Measurements from ENCODE around the gene LYPD3. TPM values are rescaled to one million over a fixed set of nuclear protein-coding genes. Genes with fewer than 3 reads are reported as not detected.
"Not testable (repeated sequence)": the region's sequence is repeated elsewhere in the genome, so short reads cannot be mapped to it uniquely, and the experiment has no call there.

LYPD3 gene
- total RNA-seq, 1 experiment from 2014 or later = 1.8 TPM

DNA sequence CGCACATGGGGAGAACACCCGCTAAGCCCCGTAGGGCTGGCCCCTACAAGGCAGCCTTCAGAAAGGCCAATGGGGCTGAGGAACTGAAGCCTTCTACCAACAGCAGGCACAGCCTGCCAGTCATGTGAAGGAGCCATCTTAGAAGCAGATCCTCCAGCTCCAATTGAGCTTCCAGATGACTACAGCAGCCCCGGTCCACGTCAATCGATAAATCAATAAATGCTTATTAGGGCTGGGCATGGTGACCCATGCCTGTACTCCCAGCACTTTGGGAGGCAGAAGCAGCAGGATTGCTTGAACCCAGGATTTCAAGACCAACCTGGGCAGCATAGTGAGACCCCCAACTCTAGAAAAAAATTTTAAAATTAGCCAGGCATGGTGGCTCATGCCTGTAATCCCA, 27.7 kb downstream of the LYPD3 start:
- Histone ChIP-seq H3K4ac (ENCODE audit: low read depth, low read length) (no peak overlapping the region), H2BK12ac (ENCODE audit: insufficient read length, low read depth, low read length) (no peak overlapping the region), H2AK5ac (ENCODE audit: insufficient read length, low read length) (no peak overlapping the region), H3K4me1 (ENCODE audit: insufficient read depth, low read length) (no peaks in the 10 kb centered on the region), H3K9me3 (ENCODE audit: control insufficient read depth, low read depth, low read length) (no peaks in the 10 kb centered on the region), H2BK15ac (ENCODE audit: low read depth, low read length) (no peak overlapping the region), H3K23me2 (ENCODE audit: insufficient read length, low read depth, low read length, poor library complexity, severe bottlenecking) (no peaks in the 10 kb centered on the region), H3K79me2 (ENCODE audit: insufficient read depth, low read length) (no peaks in the 10 kb centered on the region), H3K27ac (ENCODE audit: insufficient read length, low read depth, low read length) (no peak overlapping the region), H3T11ph (ENCODE audit: low read length) (no peak overlapping the region), H3K79me1 (ENCODE audit: insufficient read depth, low read depth, low read length, poor library complexity, severe bottlenecking) (no peaks in the 10 kb centered on the region), H2BK5ac (ENCODE audit: insufficient read length, low read length) (no peak overlapping the region), H4K20me1 (ENCODE audit: control insufficient read depth, insufficient read depth, insufficient read length) (no peaks in the 10 kb centered on the region), H3K23ac (ENCODE audit: insufficient read length, low read depth, low read length) (no peak overlapping the region), H3K27me3 (ENCODE audit: insufficient read depth, low read length) (no peaks in the 10 kb centered on the region), H2BK20ac (ENCODE audit: low read depth, low read length, poor library complexity, severe bottlenecking) (no peak overlapping the region), H2BK120ac (ENCODE audit: low read depth, low read length, poor library complexity, severe bottlenecking) (no peak overlapping the region), H3K4me2 (ENCODE audit: insufficient read depth, insufficient read length, low read length) (no peak overlapping the region), H4K8ac (replicated peaks; ENCODE audit: insufficient read length, low read depth, low read length) (no peak overlapping the region), H3K14ac (ENCODE audit: insufficient read depth, low read length) (no peak overlapping the region; the same call in 1 of the 2 replicates), H4K5ac (ENCODE audit: insufficient read length, low read depth, low read length) (no peak overlapping the region), H4K91ac (ENCODE audit: insufficient read length, low read depth, low read length) (no peak overlapping the region), H2AFZ (ENCODE audit: low read length) (no peak overlapping the region), H3K18ac (ENCODE audit: insufficient read length, low read depth, low read length) (no peak overlapping the region), H3K56ac (ENCODE audit: insufficient read length, low read depth, low read length) (no peak overlapping the region), H3K9ac (ENCODE audit: extremely low read depth, insufficient read length, low read length) (no peak overlapping the region)
- H3K27me3 Mint-ChIP-seq (ENCODE audit: low read depth) = peaks cover 8% of the 10 kb centered on the region
- peaks cover 5 to 6% of the 10 kb centered on the region in 2 experiments for H3K4me1 Mint-ChIP-seq
- H3K27ac Mint-ChIP-seq = no peak overlapping the region; a peak in 1 of 7 replicates
- H3K4me3 Mint-ChIP-seq = no peak overlapping the region
- WGBS (ENCODE audit: extremely low coverage, insufficient read length, low lambda C conversion rate) = no CpG with 5 or more reads among the region's 6 CpGs
- TF ChIP-seq, protein P1, sequence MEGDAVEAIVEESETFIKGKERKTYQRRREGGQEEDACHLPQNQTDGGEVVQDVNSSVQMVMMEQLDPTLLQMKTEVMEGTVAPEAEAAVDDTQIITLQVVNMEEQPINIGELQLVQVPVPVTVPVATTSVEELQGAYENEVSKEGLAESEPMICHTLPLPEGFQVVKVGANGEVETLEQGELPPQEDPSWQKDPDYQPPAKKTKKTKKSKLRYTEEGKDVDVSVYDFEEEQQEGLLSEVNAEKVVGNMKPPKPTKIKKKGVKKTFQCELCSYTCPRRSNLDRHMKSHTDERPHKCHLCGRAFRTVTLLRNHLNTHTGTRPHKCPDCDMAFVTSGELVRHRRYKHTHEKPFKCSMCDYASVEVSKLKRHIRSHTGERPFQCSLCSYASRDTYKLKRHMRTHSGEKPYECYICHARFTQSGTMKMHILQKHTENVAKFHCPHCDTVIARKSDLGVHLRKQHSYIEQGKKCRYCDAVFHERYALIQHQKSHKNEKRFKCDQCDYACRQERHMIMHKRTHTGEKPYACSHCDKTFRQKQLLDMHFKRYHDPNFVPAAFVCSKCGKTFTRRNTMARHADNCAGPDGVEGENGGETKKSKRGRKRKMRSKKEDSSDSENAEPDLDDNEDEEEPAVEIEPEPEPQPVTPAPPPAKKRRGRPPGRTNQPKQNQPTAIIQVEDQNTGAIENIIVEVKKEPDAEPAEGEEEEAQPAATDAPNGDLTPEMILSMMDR (conservative IDR thresholded peaks at IDR 0.05) = no peak
- DNase-seq = no peak
- H3K9me3 Mint-ChIP-seq = peaks cover 0 to 16% of the 10 kb centered on the region in 2 experiments
- no peaks in the 10 kb centered on the region for H3K36me3 Mint-ChIP-seq (ENCODE audit: insufficient read depth in 1 of 3, low read depth in 3 of 3)

DNA sequence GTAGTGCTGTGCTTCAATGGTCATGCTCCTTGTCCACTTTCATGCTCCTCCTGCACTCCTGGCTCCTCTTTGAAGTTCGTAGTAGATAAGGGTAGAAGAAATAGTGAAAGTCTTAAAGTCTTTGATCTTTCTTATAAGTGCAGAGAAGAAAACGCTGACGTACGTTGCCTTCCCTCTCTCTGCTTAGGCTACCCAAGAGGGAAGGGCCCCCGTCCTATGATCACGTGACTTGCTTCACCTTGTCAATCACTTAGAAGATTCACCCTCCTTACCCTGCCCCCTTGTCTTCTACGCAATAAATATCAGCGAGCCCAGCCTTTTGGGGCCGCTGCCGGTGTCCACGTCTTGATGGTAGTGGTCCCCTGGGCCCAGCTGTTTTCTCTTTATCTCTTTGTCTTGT, 28.1 kb downstream of the LYPD3 start:
- not testable (repeated sequence) for H3K79me2 ChIP-seq (ENCODE audit: insufficient read depth, low read length); H3K23me2 ChIP-seq (ENCODE audit: insufficient read length, low read depth, low read length, poor library complexity, severe bottlenecking); H3T11ph ChIP-seq (ENCODE audit: low read length); H3K79me1 ChIP-seq (ENCODE audit: insufficient read depth, low read depth, low read length, poor library complexity, severe bottlenecking); H3K14ac ChIP-seq (ENCODE audit: insufficient read depth, low read length); H3K56ac ChIP-seq (ENCODE audit: insufficient read length, low read depth, low read length); H4K5ac ChIP-seq (ENCODE audit: insufficient read length, low read depth, low read length); H3K9ac ChIP-seq (ENCODE audit: extremely low read depth, insufficient read length, low read length); H4K8ac ChIP-seq (replicated peaks; ENCODE audit: insufficient read length, low read depth, low read length); H2BK120ac ChIP-seq (ENCODE audit: low read depth, low read length, poor library complexity, severe bottlenecking); H3K4ac ChIP-seq (ENCODE audit: low read depth, low read length); H3K4me1 Mint-ChIP-seq; H2BK12ac ChIP-seq (ENCODE audit: insufficient read length, low read depth, low read length); H3K23ac ChIP-seq (ENCODE audit: insufficient read length, low read depth, low read length); H3K27ac ChIP-seq (ENCODE audit: insufficient read length, low read depth, low read length); H3K27me3 ChIP-seq (ENCODE audit: insufficient read depth, low read length); H3K4me1 ChIP-seq (ENCODE audit: insufficient read depth, low read length); H2AFZ ChIP-seq (ENCODE audit: low read length); H4K91ac ChIP-seq (ENCODE audit: insufficient read length, low read depth, low read length); H3K27me3 Mint-ChIP-seq (ENCODE audit: low read depth); H3K4me3 Mint-ChIP-seq; H2BK5ac ChIP-seq (ENCODE audit: insufficient read length, low read length); H4K20me1 ChIP-seq (ENCODE audit: control insufficient read depth, insufficient read depth, insufficient read length); H3K9me3 ChIP-seq (ENCODE audit: control insufficient read depth, low read depth, low read length); H2BK20ac ChIP-seq (ENCODE audit: low read depth, low read length, poor library complexity, severe bottlenecking); DNase-seq; H3K4me2 ChIP-seq (ENCODE audit: insufficient read depth, insufficient read length, low read length); H3K18ac ChIP-seq (ENCODE audit: insufficient read length, low read depth, low read length); H2AK5ac ChIP-seq (ENCODE audit: insufficient read length, low read length); H2BK15ac ChIP-seq (ENCODE audit: low read depth, low read length); H3K36me3 Mint-ChIP-seq (ENCODE audit: insufficient read depth in 1 of 3, low read depth in 3 of 3); H3K27ac Mint-ChIP-seq
- WGBS (ENCODE audit: extremely low coverage, insufficient read length, low lambda C conversion rate) = no CpG with 5 or more reads among the region's 11 CpGs
- H3K9me3 Mint-ChIP-seq = peaks cover 0 to 16% of the 10 kb centered on the region in 2 experiments

Measured in H9 (cell line).